Caco-2 (cell line): ENCODE data around the gene SORBS2. TPM values are rescaled to one million over a fixed set of nuclear protein-coding genes. Genes with fewer than 3 reads are reported as not detected.

Experiments used
- BruUV-seq: library from RNA; stranded (reverse); fragments of 400-500 nt; replicated peaks from 2 replicates; lab custom pipeline; 2021; lab: Mats Ljungman, UMichigan
- CTCF ChIA-PET: fragments of 300-600 bp; sonication (Branson Sonifier 250); formaldehyde crosslinking; loops from one replicate; lab custom pipeline; 2022; ENCODE audit warnings: antibody characterized with exemption; lab: Charles Lee
- POLR2A ChIA-PET: fragments of 300-600 bp; sonication (Branson Sonifier 250); formaldehyde crosslinking; loops from one replicate; lab custom pipeline; 2022; ENCODE audit warnings: antibody characterized with exemption; lab: Charles Lee
- DNase-seq, 2 experiments: peaks; one replicate each; pipeline versions ENCODE4 v3.0.0 to v3.0.0-alpha.2; 2020 to 2022
- H3K27me3 ChIP-seq: replicated peaks from 2 replicates; pipeline ENCODE4 v1.6.0; 2011; ENCODE audit warnings: low read length; ENCODE audit not compliant: control insufficient read depth, insufficient read depth
- H3K36me3 ChIP-seq: 2 replicates; pipeline ENCODE4 v1.5.1; 2011; ENCODE audit warnings: low read length; ENCODE audit not compliant: control insufficient read depth, insufficient read depth
- H3K4me1 ChIP-seq: fragments of 250-450 bp; sonication (Bioruptor Pico); 2 replicates; pipeline ENCODE4 v1.5.1; 2020; ENCODE audit warnings: mild to moderate bottlenecking
- H3K4me3 ChIP-seq: 2 replicates; pipeline ENCODE4 v1.5.1; 2011; ENCODE audit warnings: low read depth, mild to moderate bottlenecking, control low read depth, low read length
- H3K9me3 ChIP-seq: fragments of 250-450 bp; sonication (Bioruptor Pico); 2 replicates; pipeline ENCODE4 v1.5.1; 2020; ENCODE audit warnings: mild to moderate bottlenecking, moderate library complexity
- H3K27ac Mint-ChIP-seq: one replicate; pipeline ENCODE4 v1.8.0; 2022; ENCODE audit warnings: mixed read lengths; ENCODE audit not compliant: unreplicated experiment
- H3K27me3 Mint-ChIP-seq: one replicate; pipeline ENCODE4 v1.8.0; 2022; ENCODE audit warnings: mixed read lengths; ENCODE audit not compliant: insufficient read depth, unreplicated experiment
- H3K36me3 Mint-ChIP-seq: one replicate; pipeline ENCODE4 v1.8.0; 2022; ENCODE audit warnings: mild to moderate bottlenecking, mixed read lengths; ENCODE audit not compliant: insufficient read depth, unreplicated experiment
- H3K4me1 Mint-ChIP-seq: one replicate; pipeline ENCODE4 v1.8.0; 2022; ENCODE audit warnings: low read depth, mixed read lengths; ENCODE audit not compliant: unreplicated experiment
- H3K4me3 Mint-ChIP-seq: one replicate; pipeline ENCODE4 v1.8.0; 2022; ENCODE audit warnings: mild to moderate bottlenecking, moderate library complexity, mixed read lengths; ENCODE audit not compliant: unreplicated experiment
- H3K9me3 Mint-ChIP-seq: one replicate; pipeline ENCODE4 v1.8.0; 2022; ENCODE audit warnings: mixed read lengths; ENCODE audit not compliant: unreplicated experiment
- intact Hi-C: fragments of 100-400 bp; cut with micrococcal nuclease; formaldehyde crosslinking; loops from one replicate; pipeline ENCODE4 v1.10.0; 2022; ENCODE audit not compliant: unreplicated experiment
- total RNA-seq: library from RNA; stranded (reverse); gene quantifications from 2 replicates; pipeline ENCODE4 v1.2.3, GENCODE V29; 2022
- TF ChIP-seq, protein P1 (sequence below), 2 experiments: fragments of 200-600 bp in 1 of 2; IDR thresholded peaks; 1 replicate in 1 of 2; 2 replicates in 1 of 2; pipeline versions ENCODE4 v1.5.1 to v1.8.0; 2011 to 2022; ENCODE audit warnings: antibody characterized with exemption in 1 of 2, control low read depth in 1 of 2, inconsistent platforms in 1 of 2, low read depth in 1 of 2, low read length in 1 of 2, mild to moderate bottlenecking in 1 of 2, moderate library complexity in 1 of 2; ENCODE audit not compliant: insufficient read depth in 1 of 2, severe bottlenecking in 1 of 2, unreplicated experiment in 1 of 2

The SORBS2 gene
- total RNA-seq, 1 experiment from 2014 or later: 47.7 TPM

DNA sequence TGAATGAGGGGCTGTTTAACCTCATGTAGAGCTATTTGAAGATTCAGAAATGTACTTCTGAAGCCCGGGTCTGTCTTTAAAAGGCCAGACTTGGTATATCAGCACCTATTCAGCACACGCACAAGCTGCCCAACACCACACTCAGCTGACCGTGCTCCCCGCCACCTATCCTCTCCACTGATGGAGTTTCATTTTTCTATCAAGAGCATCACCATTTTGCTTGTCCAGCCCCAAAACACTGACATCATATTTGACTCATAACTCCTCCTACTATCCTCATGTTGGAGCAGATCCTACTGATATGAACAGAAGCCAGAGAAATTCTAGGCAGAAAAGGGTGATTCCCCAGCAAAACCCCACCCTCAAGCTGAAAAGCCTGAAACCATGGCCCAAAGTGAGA is 100.3 kb downstream of the SORBS2 start:
- intact Hi-C loops: loop anchor here (2.0 kb wide), 2 partner anchors 61 to 99 kb away; no protein-coding TSS in a partner anchor
- Mint-ChIP-seq H3K4me1 (peaks cover 35% of the 10 kb centered on the region), H3K27me3 (no peaks in the 10 kb centered on the region), H3K36me3 (peaks cover 8% of the 10 kb centered on the region), H3K9me3 (no peaks in the 10 kb centered on the region), H3K27ac (peak overlapping the region; percentile 96), H3K4me3 (peak overlapping the region; percentile 44)
- TF ChIP-seq, protein P1, sequence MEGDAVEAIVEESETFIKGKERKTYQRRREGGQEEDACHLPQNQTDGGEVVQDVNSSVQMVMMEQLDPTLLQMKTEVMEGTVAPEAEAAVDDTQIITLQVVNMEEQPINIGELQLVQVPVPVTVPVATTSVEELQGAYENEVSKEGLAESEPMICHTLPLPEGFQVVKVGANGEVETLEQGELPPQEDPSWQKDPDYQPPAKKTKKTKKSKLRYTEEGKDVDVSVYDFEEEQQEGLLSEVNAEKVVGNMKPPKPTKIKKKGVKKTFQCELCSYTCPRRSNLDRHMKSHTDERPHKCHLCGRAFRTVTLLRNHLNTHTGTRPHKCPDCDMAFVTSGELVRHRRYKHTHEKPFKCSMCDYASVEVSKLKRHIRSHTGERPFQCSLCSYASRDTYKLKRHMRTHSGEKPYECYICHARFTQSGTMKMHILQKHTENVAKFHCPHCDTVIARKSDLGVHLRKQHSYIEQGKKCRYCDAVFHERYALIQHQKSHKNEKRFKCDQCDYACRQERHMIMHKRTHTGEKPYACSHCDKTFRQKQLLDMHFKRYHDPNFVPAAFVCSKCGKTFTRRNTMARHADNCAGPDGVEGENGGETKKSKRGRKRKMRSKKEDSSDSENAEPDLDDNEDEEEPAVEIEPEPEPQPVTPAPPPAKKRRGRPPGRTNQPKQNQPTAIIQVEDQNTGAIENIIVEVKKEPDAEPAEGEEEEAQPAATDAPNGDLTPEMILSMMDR (IDR thresholded peaks at IDR 0.05; ENCODE audit: insufficient read depth in 1 of 2, low read depth in 1 of 2, low read length in 1 of 2, severe bottlenecking in 1 of 2, unreplicated experiment in 1 of 2): no peak
- no peak overlapping the region for H3K4me3 ChIP-seq
- H3K36me3 ChIP-seq: no peaks in the 10 kb centered on the region; the same call in 1 of the 2 replicates
- H3K4me1 ChIP-seq: peaks cover 37% of the 10 kb centered on the region
- H3K27me3 ChIP-seq: no peaks in the 10 kb centered on the region
- CTCF ChIA-PET: no interaction called here
- POLR2A ChIA-PET: no interaction called here
- DNase-seq: no peak
- H3K9me3 ChIP-seq: 0 out of 2 replicates have a peak, but pooled peaks cover 4% of the 10 kb centered on the region
- no TSS peak for BruUV-seq

DNA sequence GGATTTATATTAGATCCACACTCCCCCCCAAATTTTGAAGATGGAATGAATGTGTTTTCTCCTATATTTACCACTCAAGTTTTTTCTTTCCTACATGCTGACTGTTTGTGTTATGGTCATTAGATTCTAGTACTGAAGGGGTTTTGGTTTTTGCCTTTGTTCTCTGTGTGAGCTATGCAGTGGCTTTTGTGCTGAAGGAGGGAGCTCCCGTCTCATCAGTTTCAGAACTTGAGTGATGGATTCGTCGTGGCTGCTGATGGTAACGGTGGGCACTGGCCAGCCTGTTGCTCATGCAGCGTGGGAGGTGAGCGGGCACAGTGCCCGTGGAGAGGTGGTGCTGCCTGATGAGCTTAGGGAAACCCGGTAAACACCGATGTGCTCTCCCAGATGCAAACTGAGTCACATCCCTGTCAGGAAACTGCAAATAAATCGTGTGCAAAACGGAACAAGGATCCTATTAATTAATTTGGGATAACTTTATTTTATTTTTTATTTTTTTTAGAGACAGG is 101.5 kb downstream of the SORBS2 start:
- peaks cover 8% of the 10 kb centered on the region for H3K36me3 Mint-ChIP-seq

DNA sequence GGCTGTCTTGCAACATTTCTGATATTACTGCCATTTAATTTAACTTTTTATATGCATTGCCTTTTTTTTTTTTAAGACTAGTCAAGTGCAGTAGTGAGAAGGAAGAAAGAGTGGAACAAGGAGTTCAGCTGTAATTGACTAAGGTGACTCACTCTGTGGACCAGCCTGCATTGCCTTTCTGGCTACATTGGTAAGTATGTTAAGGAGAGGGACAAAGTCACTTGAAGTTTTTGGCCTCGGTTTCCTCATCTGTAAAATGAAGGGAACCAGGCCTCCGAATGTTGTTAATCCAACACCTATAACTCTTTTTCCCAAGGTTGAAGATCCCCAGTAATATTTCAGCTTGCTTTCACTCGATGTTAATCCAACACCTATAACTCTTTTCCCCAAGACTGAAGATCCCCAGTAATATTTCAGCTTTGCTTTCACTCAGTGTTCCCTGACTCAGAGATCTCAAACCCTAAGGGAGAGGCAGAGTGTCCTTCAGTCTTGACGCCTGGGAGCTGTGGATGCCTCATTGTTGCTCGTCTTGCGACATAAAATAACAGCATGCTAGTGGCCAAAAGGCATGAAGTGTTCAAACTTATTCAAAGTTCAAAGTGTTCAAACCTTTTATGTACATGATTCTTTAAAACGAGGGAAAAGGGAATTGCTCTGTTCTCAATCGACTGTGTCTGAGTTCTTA is 102.0 kb downstream of the SORBS2 start:
- Mint-ChIP-seq H3K9me3 (no peaks in the 10 kb centered on the region), H3K36me3 (peaks cover 8% of the 10 kb centered on the region), H3K4me1 (peaks cover 35% of the 10 kb centered on the region), H3K27me3 (no peaks in the 10 kb centered on the region), H3K27ac (no peak overlapping the region), H3K4me3 (no peak overlapping the region)
- ChIA-PET CTCF (no interaction called here), POLR2A (no interaction called here)
- Histone ChIP-seq H3K4me3 (no peak overlapping the region), H3K9me3 (0 out of 2 replicates have a peak, but pooled peaks cover 4% of the 10 kb centered on the region), H3K27me3 (no peaks in the 10 kb centered on the region), H3K4me1 (peaks cover 35% of the 10 kb centered on the region), H3K36me3 (no peaks in the 10 kb centered on the region; the same call in 1 of the 2 replicates)
- BruUV-seq: no TSS peak
- DNase-seq: no peak
- intact Hi-C loops: no loop called here
- TF ChIP-seq, protein P1 (IDR thresholded peaks at IDR 0.05; ENCODE audit: insufficient read depth in 1 of 2, low read depth in 1 of 2, low read length in 1 of 2, severe bottlenecking in 1 of 2, unreplicated experiment in 1 of 2): no peak

More for the DNA sequence above, 101.5 kb downstream of the SORBS2 start:
- no peak overlapping the region for H3K27ac Mint-ChIP-seq
- DNase-seq: no peak
- H3K9me3 ChIP-seq: 0 out of 2 replicates have a peak, but pooled peaks cover 4% of the 10 kb centered on the region
- TF ChIP-seq, protein P1 (IDR thresholded peaks at IDR 0.05; ENCODE audit: insufficient read depth in 1 of 2, low read depth in 1 of 2, low read length in 1 of 2, severe bottlenecking in 1 of 2, unreplicated experiment in 1 of 2): no peak
- no TSS peak for BruUV-seq
- H3K9me3 Mint-ChIP-seq: no peaks in the 10 kb centered on the region
- intact Hi-C loops: no loop called here
- no peak overlapping the region for H3K4me3 ChIP-seq
- CTCF ChIA-PET: no interaction called here
- H3K4me1 ChIP-seq: peaks cover 37% of the 10 kb centered on the region
- H3K27me3 ChIP-seq: no peaks in the 10 kb centered on the region
- no peak overlapping the region for H3K4me3 Mint-ChIP-seq
- POLR2A ChIA-PET: no interaction called here
- peaks cover 35% of the 10 kb centered on the region for H3K4me1 Mint-ChIP-seq
- H3K27me3 Mint-ChIP-seq: no peaks in the 10 kb centered on the region
- H3K36me3 ChIP-seq: no peaks in the 10 kb centered on the region; the same call in 1 of the 2 replicates
